OCI-M2 (cell line): ENCODE data around the gene SYT7.

Experiments used
- DNase-seq: peaks from one replicate; lab custom pipeline; 2025; ENCODE audit not compliant: unreplicated experiment; lab: John Stamatoyannopoulos, UW

SYT7 gene

DNA sequence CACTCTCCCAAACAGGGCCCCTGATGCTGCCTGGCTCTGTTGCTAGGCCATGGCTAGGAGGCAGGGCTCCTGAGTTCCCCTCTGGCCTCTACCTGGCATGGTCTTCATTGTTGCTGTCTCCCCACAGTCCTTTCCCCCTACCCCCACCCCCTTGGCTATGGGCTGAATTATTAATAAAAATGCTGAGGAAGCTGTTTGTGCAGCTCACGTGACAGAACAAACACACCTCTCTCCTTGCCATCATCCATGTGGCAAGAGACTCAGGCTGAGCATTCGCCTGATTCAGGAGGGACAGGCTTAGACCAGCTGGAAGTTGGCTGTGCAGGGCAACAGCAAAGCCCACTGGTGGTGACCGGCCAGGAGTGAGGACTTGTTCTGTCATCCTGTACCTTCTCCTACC is 4.2 kb upstream of the SYT7 start:
- no peak for DNase-seq

- no peak for DNase-seq
Measured at GRCh38 chr11:61581931-61582330, 1.1 kb upstream of the SYT7 start.

DNA sequence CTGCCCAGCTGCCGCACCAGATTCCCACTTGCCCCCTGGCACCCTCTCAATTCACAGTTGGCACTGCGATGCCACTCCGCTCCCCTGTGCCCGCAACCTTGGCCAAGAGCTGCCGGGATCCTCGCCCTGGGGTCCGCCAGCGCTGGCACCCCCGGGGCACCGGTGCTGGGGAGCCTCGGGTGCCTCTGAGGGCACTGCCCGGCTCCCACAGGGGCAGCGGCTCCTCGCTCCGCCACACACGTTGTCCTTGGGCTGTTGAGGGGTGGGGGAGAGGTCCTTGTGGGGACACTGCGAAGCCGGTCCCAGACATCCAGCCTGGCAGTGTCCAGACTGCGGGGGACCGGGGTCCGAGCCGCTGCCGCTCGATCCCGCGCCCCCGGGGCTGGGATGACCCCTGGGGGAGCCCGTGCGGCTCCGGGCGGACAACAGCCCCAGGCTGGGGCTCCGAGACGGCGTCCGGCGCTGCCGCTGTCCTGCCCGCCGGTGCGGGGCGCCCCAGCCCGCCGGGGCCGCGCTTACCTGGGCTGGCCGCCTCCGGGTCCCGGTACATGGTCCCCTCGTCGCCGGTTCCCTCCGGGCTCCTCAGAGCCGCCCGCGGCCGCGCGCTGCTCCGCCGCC is 496 bp downstream of the SYT7 start:
- no peak for DNase-seq

GRCh38 chr11:61579676-61580270 is 1.1 kb downstream of the SYT7 start:
- no peak for DNase-seq

- DNase-seq, result no peak
Measured at GRCh38 chr11:61578819-61579675, 1.8 kb downstream of the SYT7 start.

DNA sequence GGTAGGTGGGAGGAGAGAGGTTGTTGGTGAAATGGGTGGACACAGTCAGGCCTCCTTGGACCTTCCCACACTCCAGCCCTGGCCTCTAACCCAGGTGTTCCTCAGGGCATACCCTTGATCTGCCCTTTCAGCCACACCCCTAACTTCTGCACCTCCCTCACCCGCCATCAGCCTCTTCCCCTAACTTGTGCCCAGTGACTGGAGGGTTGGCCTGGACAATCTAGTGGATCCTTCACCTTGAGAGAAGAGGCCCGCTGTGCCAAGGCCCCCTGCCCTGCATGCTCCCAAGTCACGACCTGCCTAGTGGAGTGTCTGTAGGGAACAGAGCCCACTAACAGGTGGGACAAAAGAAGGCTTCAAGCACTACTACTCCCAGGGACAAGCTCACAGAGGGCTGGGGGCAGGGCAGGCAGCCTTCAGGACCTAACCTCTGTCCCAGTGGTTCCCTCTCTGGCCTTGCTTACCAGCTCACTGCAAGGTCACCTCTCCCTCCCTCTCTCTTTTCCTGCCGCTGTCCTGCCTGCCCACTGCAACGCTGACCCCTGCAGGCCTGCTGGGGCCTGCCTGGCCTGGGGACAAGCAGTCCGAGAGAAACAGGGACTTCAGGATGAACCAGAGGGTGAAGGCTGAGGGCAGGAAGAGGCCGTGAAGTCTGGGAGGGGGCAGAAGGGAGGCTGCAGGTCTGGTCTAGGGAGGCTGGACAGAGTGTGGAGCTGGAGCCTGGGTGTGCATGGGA is 3.3 kb downstream of the SYT7 start:
- no peak for DNase-seq

DNA sequence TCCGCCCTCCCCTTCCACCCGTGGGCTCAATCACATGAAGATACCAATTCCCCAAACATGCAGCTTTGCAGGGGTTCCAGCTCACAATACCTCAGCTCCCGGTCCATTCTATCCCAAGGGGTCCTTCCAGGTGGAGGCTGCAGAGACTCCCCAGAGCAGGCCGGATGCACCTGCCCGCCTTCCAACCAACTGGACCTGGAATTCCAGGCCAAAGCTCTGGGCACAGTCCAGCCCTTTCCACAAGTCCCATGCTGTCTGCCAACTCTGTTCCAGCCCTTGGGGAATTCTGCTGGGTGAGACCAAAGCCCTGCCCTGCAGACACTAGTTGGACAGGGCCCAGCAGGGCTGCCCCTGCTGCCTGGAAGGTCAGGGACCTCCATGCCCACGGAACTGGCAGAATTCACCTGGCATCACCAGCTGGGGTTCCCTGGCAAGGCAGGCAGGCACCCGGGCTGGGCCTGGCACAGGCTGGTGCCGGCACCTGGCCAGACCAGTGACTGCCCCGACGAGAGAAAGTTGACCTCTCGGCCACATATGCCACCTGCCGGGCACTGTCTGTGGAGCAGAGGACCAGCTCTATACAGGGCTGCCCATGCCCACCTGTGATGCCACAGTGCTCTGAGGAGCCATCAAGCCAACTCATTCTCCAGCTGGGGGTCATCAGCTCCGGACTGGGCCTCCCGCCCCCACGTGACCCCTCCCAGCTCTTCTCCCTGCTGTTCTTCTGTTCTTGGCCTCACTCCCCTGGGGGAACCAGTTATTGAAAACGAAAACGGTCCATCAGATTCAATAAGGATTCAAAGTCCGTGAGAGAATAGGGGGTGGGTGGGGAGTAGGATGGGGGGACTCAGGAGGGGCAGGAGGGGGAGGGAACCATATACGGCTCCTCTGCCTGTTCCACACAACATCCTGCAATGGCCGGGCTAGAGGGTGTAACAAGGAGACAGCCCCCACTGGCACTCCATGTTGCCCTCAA is 4.7 kb downstream of the SYT7 start:
- no peak for DNase-seq

DNA sequence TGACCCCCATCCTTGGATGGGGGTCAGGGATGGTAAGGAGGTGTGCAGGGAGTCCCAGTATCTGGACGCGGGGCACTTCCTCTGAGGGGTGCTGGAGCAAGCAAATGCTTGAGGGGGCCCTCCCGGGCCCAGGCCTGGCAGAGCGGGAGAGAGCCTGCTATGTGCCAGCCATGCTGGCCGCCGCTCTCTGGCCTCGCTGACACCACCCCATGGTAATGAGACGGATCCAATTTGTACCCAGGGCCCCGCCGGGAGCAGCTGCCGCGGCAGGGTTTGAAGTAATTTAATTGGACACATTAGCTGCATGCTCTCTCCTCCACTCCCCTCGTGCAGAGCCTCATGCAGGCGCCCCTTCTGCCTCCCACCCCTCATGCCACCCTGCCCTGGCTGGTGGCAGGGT is 6.3 kb downstream of the SYT7 start:
- DNase-seq, result no peak

DNA sequence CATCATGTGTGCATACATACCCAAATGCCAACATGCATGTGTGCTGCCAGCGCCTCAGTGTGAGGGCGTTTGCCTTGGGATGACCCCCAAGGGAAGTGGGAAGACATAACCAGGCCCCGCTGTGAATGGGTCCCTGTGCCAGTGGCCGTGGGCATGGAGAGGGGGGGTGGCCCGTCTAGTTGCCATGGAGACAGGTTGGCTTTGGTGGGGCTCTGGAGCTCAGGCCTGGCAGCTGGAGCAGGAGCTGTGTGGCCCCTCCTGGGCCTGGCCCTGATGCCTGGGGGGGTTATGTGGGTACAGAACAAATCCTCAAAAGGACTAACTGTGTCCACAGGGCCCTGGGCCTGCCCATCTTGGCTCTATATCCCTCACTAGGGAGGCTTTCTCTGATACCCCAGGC is 8.0 kb downstream of the SYT7 start:
- DNase-seq, result no peak

DNA sequence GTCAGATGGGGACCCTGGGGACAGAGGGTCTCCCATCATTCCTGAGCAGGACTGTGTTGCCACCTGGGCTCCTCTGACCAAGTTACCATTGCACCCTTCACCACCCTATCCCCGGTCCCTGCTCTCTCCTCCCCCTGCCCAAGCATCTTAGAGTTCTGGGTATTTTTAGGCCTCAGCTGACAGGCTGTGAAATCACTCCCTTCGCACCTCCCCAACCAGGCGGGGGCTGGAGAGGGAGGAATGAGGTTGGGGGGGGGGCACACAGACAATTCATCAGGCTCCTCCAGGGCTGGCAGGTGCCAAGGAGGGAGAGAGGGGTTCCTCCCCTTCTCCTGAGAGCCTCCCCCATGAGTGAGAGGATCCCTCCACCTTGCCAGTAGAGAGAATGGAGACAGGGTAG is 9.0 kb downstream of the SYT7 start:
- DNase-seq, result no peak

DNA sequence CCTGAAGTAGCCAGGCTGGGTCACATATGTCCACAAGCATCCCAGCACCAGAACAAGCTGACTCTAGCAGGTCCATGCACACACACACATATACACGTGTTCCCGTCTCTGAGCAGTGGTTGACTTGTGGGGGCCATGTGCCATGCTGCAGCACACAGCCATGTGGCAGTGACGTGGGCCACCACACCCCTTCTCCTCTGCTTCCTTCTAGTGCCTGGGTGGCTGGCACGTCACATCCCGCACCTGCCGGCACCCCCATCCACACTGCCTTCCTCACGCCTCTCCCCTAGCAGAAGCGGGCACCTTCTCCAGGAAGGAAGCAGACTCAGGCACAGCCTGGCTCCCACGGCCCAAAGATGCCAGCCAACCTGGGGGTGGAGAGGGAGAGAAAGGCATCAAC is 9.5 kb downstream of the SYT7 start:
- DNase-seq, result no peak

- DNase-seq, result no peak
Measured at GRCh38 chr11:61569701-61570100, 11.2 kb downstream of the SYT7 start.

- DNase-seq, result no peak
Measured at GRCh38 chr11:61569018-61569417, 11.9 kb downstream of the SYT7 start.

DNA sequence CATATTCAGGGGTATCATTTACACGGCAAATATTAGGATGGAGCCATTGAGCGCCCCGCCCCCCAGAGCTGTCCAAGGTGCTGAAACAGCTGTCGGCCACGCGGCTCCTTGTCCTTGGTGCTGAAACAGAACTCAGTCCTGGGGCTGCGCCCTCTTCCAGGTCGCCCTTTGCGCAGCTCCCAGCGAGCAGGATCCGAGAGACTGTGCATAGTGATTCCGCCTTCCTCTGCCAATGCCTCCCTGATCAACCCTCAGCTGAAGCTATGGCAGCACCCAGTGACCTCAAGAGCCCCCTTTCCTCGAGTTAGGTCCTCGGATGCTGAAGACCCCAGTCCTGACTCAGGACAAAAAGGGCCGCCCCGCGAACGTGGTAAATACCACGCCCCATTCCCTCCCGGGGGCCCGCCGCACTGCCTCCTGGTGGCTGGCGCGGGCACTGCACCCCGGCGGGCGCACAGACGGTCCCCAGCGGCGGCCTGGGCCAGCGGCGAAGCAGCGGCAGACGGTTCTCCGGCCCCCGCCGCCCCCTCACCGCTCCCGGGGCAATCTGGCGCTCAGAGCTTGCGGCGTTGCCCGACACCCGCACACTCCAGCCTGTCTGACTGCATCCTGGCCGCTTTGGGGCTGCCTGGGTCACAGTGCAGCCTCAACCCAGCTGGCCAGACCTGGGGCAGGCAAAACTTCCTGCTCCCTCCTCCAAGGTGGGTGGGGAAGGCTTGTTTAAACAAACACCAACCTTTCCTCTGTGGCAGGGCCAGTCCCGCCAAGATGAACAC is 13.4 kb downstream of the SYT7 start:
- peak; percentile 25 for DNase-seq

GRCh38 chr11:61564936-61565696 is 15.8 kb downstream of the SYT7 start:
- no peak for DNase-seq

DNA sequence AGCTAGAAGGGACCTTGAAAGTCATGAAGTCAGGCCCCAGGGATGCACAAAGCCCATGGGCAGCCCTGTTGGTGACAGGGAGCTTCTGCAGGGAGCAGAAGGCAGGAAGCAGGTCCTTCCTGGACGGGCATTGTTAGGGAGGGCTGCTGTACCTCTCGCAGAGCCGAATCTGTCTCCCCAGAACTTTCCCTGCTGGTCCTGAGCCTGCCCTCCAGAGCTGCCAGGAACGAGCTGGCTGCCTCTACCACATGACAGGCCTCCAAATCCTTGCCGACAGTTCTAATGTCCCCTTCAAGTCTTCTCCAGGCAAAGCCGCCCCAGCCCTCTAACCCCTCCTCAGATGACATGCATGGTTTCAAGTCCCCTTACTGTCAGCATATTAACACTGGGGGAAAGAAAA is 20.1 kb downstream of the SYT7 start:
- DNase-seq, result no peak

GRCh38 chr11:61556621-61557020 is 24.3 kb downstream of the SYT7 start:
- no peak for DNase-seq

- DNase-seq, result no peak
Measured at GRCh38 chr11:61555978-61556377, 24.9 kb downstream of the SYT7 start.
